ENCODE data around the gene RABEP2. TPM values are rescaled to one million over a fixed set of nuclear protein-coding genes. Genes with fewer than 3 reads are reported as not detected.
"Not testable (repeated sequence)": the region's sequence is repeated elsewhere in the genome, so short reads cannot be mapped to it uniquely, and the experiment has no call there.

The RABEP2 gene
- total RNA-seq, 1 experiment from 2014 or later, result 40.2 TPM

GRCh38 chr16:28895609-28896008 is 29.4 kb downstream of the RABEP2 start:
- Histone ChIP-seq H3K27ac (ENCODE audit: low read length) (no peak overlapping the region), H3K9me2 (replicated peaks; ENCODE audit: low read length) (no peaks in the 10 kb centered on the region), H2AFZ (ENCODE audit: low read length) (no peak overlapping the region), H3K27me3 (ENCODE audit: low read length) (no peaks in the 10 kb centered on the region), H3K9me3 (ENCODE audit: low read length) (no peaks in the 10 kb centered on the region), H3F3A (ENCODE audit: low read length, unreplicated experiment) (no peaks in the 10 kb centered on the region), H3K36me3 (ENCODE audit: low read depth, low read length) (no peaks in the 10 kb centered on the region), H3K4me3 (ENCODE audit: low read length) (no peak overlapping the region), H3K9ac (ENCODE audit: low read length) (no peak overlapping the region), H3K4me1 (ENCODE audit: insufficient read depth, low read length) (no peaks in the 10 kb centered on the region), H4K20me1 (ENCODE audit: low read length) (no peaks in the 10 kb centered on the region), H3K79me2 (ENCODE audit: low read length) (no peaks in the 10 kb centered on the region), H3K4me2 (ENCODE audit: low read length) (no peak overlapping the region)
- intact Hi-C loops (cut with micrococcal nuclease), result no loop called here
- no TSS peak for BruUV-seq (replicated peaks)
- ChIA-PET CTCF (no interaction called here), POLR2A (ENCODE audit: unreplicated experiment) (no interaction called here)
- ATAC-seq (no peak), DNase-seq (no peak)
- TF ChIP-seq EZH2 (IDR thresholded peaks at IDR 0.05; ENCODE audit: low read length, unreplicated experiment) (no peak), EZH2phosphoT487 (IDR thresholded peaks at IDR 0.05; ENCODE audit: borderline replicate concordance, low read length) (no peak)
- TF ChIP-seq, protein P1, sequence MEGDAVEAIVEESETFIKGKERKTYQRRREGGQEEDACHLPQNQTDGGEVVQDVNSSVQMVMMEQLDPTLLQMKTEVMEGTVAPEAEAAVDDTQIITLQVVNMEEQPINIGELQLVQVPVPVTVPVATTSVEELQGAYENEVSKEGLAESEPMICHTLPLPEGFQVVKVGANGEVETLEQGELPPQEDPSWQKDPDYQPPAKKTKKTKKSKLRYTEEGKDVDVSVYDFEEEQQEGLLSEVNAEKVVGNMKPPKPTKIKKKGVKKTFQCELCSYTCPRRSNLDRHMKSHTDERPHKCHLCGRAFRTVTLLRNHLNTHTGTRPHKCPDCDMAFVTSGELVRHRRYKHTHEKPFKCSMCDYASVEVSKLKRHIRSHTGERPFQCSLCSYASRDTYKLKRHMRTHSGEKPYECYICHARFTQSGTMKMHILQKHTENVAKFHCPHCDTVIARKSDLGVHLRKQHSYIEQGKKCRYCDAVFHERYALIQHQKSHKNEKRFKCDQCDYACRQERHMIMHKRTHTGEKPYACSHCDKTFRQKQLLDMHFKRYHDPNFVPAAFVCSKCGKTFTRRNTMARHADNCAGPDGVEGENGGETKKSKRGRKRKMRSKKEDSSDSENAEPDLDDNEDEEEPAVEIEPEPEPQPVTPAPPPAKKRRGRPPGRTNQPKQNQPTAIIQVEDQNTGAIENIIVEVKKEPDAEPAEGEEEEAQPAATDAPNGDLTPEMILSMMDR (conservative IDR thresholded peaks at IDR 0.05; ENCODE audit: low read depth, low read length), result no peak

DNA sequence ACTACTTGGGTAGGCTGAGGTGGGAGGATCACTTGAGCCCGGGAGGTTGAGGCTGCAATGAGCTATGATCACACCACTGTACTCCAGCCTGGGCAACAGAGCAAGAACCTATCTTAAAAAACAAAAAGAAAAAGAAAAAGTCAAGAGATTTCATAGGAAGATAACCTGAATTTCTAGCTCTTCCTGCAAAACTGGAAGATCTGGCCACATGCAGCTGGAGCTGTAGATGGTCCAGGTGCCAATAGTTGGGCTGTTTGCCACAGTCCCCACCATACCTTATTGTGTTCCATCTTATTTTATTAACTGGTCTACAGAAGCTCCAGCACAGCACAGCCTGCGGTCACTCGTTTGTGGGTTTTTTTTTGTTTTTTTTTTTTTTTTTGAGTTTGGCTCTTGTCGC is 31.7 kb downstream of the RABEP2 start:
- TF ChIP-seq EZH2 (IDR thresholded peaks at IDR 0.05; ENCODE audit: low read length, unreplicated experiment) (no peak), EZH2phosphoT487 (IDR thresholded peaks at IDR 0.05; ENCODE audit: borderline replicate concordance, low read length) (no peak)
- TF ChIP-seq, protein P1 (conservative IDR thresholded peaks at IDR 0.05; ENCODE audit: low read depth, low read length), result no peak
- H3K4me3 ChIP-seq (ENCODE audit: low read length), result no peak overlapping the region
- no peak for ATAC-seq
- H3K9me3 ChIP-seq (ENCODE audit: low read length), result no peaks in the 10 kb centered on the region
- ChIA-PET CTCF (no interaction called here), POLR2A (ENCODE audit: unreplicated experiment) (no interaction called here)
- H3K4me2 ChIP-seq (ENCODE audit: low read length), result no peak overlapping the region
- BruUV-seq (replicated peaks), result no TSS peak
- no peaks in the 10 kb centered on the region for H3K36me3 ChIP-seq (ENCODE audit: low read depth, low read length)
- H3K9ac ChIP-seq (ENCODE audit: low read length), result no peak overlapping the region
- intact Hi-C loops (cut with micrococcal nuclease), result no loop called here
- H3K9me2 ChIP-seq (replicated peaks; ENCODE audit: low read length), result no peaks in the 10 kb centered on the region
- no peak overlapping the region for H2AFZ ChIP-seq (ENCODE audit: low read length)
- no peaks in the 10 kb centered on the region for H4K20me1 ChIP-seq (ENCODE audit: low read length)
- DNase-seq, result no peak
- H3K4me1 ChIP-seq (ENCODE audit: insufficient read depth, low read length), result no peaks in the 10 kb centered on the region
- no peaks in the 10 kb centered on the region for H3K27me3 ChIP-seq (ENCODE audit: low read length)
- H3K27ac ChIP-seq (ENCODE audit: low read length), result no peak overlapping the region
- H3K79me2 ChIP-seq (ENCODE audit: low read length), result no peaks in the 10 kb centered on the region
- H3F3A ChIP-seq (ENCODE audit: low read length, unreplicated experiment), result no peaks in the 10 kb centered on the region

DNA sequence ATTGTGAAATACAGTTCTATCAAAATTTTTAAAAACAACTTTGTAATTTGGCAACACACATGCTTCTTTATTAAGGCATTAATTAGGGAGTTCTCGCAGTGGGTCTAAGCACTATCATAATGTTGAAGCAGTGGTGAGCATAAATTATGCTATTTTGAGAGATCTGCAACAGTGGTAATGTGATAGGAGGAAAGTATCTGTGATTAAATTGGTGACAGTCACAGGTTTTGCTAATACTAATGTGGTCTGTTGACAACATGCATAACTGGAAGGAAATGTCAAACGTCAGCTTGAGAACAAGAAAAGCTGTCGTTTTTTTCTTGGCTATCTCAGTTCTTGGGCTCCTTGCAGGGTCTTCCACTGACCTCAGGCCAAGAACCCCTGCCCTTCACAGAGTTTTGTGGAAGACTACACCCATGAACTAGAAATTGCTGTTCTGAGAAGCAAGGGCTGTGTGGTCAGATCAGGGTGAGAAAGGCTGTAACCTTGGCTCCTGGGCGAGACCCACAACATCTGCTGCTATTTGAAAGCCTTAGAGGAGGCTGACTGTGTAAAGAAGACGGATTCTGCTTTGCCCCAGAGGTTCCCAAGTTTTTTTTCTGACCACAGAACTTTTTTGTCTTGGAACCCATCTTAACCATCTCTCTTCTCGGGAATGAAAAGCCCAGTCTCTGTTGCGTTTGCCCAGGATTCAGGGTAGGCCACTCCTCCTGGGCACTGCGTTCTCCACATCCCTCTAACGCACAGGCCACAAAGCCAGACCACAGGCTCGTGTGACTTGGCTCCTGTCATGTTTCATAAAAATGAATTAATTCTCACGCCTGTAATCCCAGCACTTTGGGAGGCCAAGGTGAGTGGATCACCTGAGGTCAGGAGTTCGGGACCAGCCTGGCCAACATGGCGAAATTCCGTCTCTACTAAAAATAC is 32.8 kb downstream of the RABEP2 start:
- POLR2A ChIA-PET (ENCODE audit: unreplicated experiment), result no interaction called here
- ATAC-seq, result no peak
- no peak overlapping the region for H3K9ac ChIP-seq (ENCODE audit: low read length)
- H3K4me2 ChIP-seq (ENCODE audit: low read length), result no peak overlapping the region
- H3K36me3 ChIP-seq (ENCODE audit: low read depth, low read length), result no peaks in the 10 kb centered on the region
- DNase-seq, result no peak
- no TSS peak for BruUV-seq (replicated peaks)
- no peaks in the 10 kb centered on the region for H3K4me1 ChIP-seq (ENCODE audit: insufficient read depth, low read length)
- H3F3A ChIP-seq (ENCODE audit: low read length, unreplicated experiment), result no peaks in the 10 kb centered on the region
- CTCF ChIA-PET, result no interaction called here
- no peaks in the 10 kb centered on the region for H3K9me2 ChIP-seq (replicated peaks; ENCODE audit: low read length)
- H4K20me1 ChIP-seq (ENCODE audit: low read length), result no peaks in the 10 kb centered on the region
- no peak overlapping the region for H3K4me3 ChIP-seq (ENCODE audit: low read length)
- H3K9me3 ChIP-seq (ENCODE audit: low read length), result no peaks in the 10 kb centered on the region
- no peak overlapping the region for H2AFZ ChIP-seq (ENCODE audit: low read length)
- no peaks in the 10 kb centered on the region for H3K27me3 ChIP-seq (ENCODE audit: low read length)
- H3K79me2 ChIP-seq (ENCODE audit: low read length), result no peaks in the 10 kb centered on the region
- H3K27ac ChIP-seq (ENCODE audit: low read length), result no peak overlapping the region
- intact Hi-C loops (cut with micrococcal nuclease), result no loop called here
- TF ChIP-seq, protein P1 (conservative IDR thresholded peaks at IDR 0.05; ENCODE audit: low read depth, low read length), result no peak
- TF ChIP-seq EZH2phosphoT487 (IDR thresholded peaks at IDR 0.05; ENCODE audit: borderline replicate concordance, low read length), result no peak
- no peak for TF ChIP-seq EZH2 (IDR thresholded peaks at IDR 0.05; ENCODE audit: low read length, unreplicated experiment)

- H3K79me2 ChIP-seq (ENCODE audit: low read length); H3K27ac ChIP-seq (ENCODE audit: low read length); H2AFZ ChIP-seq (ENCODE audit: low read length); CTCF ChIA-PET; H3K9me3 ChIP-seq (ENCODE audit: low read length); H3K9ac ChIP-seq (ENCODE audit: low read length); H3K4me3 ChIP-seq (ENCODE audit: low read length); H3F3A ChIP-seq (ENCODE audit: low read length, unreplicated experiment); DNase-seq; H4K20me1 ChIP-seq (ENCODE audit: low read length); H3K27me3 ChIP-seq (ENCODE audit: low read length); H3K9me2 ChIP-seq (replicated peaks; ENCODE audit: low read length); H3K36me3 ChIP-seq (ENCODE audit: low read depth, low read length); ATAC-seq; H3K4me2 ChIP-seq (ENCODE audit: low read length); POLR2A ChIA-PET (ENCODE audit: unreplicated experiment); intact Hi-C loops (cut with micrococcal nuclease); BruUV-seq (replicated peaks); H3K4me1 ChIP-seq (ENCODE audit: insufficient read depth, low read length): not testable (repeated sequence)
Observed at GRCh38 chr16:28890355-28890754, 34.7 kb downstream of the RABEP2 start.

Data from PC-3 (cell line).